Left renal cortex interstitium (tissue), 4 donors: ENCODE data around the gene SH2B3. TPM values are rescaled to one million over a fixed set of nuclear protein-coding genes. Genes with fewer than 3 reads are reported as not detected.
"Not testable (repeated sequence)": the region's sequence is repeated elsewhere in the genome, so short reads cannot be mapped to it uniquely, and the experiment has no call there.

ENCODE experiments used
- DNase-seq, 4 donors: peaks; one replicate each; pipeline ENCODE4 v3.0.0-alpha.2; 2013; ENCODE audit warnings: low read depth in 4 of 4, low spot score in 2 of 4, missing footprints in 1 of 4
- polyA plus RNA-seq, 4 donors: library from polyadenylated mRNA; unstranded; fragments of 120-200 nt; gene quantifications; one replicate each; pipeline ENCODE4 v1.2.1, GENCODE V29; 2013; ENCODE audit not compliant: insufficient read length in 4 of 4

The SH2B3 gene
- polyA plus RNA-seq, 4 donors: 16.6 to 19.3 (median 17.8) TPM

DNA sequence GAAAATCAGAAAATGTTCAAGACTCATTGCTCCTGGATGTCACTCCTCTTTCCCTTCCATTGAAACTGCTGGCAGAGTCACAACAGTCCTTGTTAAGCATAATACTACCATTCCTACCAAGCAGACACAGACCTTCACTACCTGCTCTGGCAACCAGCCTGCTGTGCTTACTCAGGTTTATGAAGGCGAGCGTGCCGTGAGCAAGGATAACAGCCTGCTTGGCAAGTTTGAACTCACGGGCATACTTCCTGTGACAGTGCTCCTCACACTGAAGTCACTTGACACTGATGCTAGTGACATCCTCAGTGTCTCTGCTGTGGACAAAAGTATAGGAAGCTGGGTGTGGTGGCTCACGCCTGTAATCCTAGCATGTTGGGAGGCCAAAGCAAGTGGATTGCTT, 21.1 kb upstream of the SH2B3 start:
- DNase-seq: no peak

DNA sequence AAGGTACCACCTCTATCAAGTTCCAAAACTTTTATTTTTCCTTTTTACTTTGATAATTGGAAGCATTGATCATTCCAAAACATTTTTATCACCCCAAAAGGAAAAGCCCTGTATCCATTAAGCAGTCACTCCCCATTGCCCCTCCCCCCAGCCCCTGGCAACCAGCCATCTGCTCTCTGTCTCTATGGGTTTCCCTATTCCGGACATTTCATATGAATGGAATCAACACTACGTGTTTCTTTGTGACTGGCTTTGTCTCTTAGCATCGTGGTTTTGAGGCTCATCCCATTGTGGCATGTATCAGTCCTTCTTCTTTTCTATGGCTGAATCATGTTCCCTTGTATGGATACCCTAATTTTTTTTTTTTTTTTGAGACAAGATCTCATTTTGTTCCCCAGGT, 18.8 kb upstream of the SH2B3 start:
- no peak for DNase-seq

DNA sequence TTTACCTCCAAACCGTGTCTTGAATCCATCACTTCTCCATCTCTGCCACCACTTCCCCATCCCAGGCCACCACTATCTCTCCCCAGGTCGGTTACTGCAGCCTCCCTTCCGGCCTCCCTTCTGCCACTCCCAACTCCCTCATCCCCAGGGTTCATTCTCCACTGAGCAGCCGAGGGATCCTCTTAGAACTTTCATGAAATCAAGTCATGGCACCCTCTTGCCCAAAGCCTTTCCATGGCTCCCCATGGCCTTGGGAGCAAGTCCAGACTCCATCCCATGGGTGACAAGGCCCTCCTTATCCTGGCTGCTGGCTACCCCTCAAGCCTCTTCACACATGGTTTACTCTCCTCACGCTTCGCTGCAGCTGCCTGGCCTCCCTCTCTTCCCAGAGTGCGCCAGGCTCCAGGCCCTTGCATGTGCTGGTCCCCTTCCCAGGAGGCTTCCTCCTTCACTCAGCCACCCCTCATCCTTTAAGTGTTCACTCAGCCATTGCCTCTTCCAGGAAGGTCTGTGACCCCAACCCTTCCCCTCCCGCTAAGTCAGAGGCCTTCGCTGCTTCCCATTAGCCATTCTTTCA, 17.9 kb upstream of the SH2B3 start:
- no peak for DNase-seq

DNA sequence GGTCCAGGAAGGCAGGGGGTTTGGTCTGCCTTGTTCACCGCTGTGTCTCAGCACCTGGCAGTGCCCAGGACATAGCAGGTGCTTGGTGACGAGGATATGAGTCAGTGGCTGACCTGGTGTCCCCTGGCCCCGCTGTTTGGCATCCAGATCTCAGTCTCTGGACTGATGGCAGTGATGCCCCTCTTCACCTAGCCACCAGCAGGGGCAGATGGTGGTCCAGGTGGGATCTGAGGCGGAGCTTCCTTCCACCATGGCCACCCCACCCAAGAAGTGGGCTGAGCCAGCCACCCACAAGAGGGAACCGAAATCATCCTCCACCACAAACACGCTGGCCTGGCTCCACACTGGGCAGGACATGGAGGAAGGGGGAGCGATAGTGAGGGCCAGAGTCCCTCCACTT, 16.1 kb upstream of the SH2B3 start:
- no peak for DNase-seq

DNA sequence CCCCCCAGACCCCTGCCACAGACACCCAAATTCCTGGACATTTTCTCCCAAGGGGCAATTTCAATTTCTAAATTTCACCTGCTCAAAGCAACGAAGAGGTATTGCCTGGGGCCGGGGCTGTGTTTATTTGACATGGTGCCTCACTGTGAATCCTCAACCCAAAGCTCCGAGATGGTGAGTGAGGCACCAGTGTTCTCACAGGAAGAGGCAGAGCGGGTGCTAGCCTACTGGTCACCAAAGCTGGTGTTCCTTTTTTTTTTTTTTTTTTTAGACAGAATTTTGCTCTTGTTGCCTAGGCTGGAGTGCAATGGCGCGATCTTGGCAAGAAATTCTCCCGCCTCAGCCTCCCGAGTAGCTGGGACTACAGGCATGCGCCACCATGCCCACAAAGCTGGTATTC, 14.8 kb upstream of the SH2B3 start:
- DNase-seq: no peak

DNA sequence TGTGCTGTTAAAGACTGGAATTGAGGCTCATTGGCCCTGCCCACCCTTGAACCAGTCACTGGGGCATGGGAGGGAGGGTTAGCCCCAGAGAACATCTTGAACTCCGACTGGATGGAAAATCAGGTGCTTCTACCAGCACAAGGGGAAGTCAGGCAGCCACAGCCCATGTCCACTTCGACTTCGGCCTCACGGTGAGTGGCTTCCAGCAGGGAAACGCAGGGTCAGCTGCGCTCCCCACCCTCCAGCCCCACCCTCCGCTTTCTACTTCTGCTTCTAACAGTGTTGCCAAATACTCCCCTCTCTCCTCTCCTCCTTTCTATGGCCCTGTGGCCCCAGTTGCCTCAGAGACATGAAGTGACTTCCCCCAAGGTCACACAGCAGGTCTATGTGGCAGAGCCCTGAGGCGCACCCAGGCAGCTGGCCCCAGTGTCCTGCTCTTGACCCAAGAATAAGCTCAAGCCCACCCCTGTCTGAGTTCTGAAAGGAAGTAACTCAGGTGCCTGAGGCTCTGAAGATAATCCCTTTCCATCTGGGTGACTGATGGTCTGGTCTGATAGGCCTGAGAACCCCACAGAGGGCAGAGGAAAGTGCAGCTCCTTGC, 11.9 kb upstream of the SH2B3 start:
- no peak for DNase-seq

DNA sequence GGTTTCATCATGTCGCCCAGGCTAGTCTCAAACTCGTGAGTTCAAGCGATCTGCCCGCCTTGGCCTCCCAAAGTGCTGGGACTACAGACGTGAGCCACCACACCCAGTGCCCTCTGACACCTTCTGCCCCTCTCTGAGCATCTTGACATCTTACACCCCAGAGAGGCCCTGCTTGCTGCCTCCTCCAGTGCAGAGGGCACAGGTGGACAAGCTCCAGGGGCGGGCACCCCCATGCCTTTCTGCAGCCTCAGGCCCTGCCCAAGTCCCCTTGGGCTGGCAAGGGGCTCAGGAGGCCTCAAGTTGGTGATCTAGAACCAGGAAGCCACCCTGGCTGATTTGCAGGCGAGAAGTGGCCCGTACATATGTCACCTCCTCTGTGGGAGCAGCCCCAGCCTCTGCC, 11.2 kb upstream of the SH2B3 start:
- no peak for DNase-seq

DNA sequence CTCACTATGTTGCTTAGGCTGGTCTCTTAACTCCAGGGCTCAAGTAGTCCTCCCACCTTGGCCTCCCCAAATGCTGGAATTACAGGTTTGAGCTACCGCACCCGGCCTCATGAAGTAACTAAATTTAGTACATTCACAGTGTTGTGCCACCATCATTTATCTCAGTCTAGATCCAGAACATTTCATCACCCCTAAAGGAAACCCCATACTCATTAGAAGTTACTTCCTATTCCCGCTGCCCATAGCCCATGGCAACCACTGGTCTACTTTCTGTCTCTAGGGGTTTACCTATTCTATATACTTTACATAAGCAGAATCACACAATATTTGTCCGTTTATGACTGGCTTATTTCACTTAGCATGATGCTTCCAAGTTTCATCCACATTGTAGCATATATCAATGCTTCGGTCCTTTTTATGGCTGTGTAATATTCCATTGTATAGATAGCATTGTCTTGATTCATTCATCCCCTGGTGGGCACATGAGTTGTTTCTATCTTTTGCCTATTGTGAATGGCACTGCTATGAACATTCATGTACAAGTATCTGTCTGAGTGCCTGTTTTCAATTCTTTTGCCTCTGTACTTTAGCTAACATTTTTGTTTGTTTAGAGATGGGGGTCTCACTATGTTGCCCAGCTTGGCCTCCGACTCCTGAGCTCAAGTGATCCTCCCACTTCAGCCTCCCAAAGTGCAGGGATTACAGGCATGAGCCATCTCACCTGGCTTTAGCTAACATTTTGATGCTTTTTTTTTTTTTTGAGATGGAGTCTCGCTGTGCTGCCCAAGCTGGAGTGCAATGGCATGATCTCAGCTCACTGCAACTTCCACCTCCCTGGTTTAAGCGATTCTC, 10.2 kb upstream of the SH2B3 start:
- no peak for DNase-seq

DNA sequence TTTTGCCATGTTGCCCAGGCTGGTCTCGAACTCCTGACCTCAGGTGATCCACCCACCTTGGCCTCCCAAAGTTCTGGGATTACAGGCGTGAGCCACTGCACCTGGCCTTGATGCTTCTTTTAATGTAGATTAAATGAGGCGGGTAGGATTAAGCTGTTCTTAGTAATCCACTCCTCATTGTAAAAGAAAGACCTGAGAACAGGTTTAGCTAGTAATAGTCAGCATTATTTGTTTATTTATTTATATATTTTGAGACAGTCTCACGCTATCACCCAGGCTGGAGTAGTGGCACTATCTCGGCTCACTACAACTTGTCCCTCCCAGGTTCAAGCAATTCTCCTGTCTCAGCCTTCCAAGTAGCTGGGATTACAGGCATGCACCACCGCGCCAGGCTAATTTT, 9.5 kb upstream of the SH2B3 start:
- DNase-seq: not testable (repeated sequence)

DNA sequence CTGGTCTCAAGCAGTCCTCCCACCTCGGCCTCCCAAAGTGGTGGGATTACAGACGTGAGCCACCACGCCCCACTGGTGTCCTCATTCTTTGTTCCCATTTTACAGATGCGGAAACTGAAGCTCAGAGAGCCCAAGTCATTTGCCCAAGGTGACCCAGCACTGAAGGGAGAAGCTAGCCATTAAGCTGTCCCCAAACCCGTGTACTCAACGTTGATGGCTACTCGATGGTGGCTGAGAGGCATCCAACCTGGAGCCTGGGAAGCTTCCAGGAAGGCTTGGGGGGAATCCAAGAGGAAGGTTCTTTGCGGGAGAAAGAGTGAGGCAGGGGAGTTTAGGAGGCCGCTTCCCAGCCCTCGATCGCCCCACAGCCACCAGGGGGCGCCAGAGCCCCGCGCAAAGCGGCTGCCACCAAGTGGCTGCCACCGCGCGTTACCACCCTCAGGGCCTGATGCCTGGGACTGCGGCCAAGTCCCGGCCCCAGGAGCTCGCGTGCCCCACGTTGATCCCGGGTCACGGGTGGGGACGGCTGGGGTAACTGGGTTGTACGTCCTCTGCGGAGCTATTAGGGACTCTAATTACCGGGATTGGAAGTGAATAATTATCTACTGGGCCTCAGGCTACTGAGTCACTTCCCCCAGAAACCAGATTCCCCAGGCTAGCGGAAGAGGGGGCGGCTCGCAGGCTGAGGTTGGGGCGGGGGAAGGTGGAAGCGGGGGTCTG, 8.8 kb upstream of the SH2B3 start:
- peak in 1 of 4 donors; percentile 61 for DNase-seq

DNA sequence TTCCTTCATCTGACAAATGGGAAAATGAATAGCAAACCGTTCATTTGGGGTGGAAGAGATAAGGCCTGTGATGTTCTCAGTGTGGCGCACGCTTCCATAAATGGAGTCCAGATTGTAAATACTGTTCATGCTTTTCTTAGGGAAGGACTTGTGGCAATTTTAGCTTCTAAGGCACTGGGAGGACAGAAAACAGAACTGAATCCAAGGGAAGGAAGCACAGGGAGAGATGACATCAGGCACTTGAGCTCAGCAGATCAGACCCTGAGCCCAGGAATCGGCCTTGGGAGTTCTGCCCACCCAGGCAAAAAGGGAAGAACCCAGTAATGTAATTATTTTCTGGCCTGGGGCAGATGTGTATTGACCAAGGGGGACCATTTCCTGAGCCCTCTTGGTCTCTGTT, 7.2 kb upstream of the SH2B3 start:
- DNase-seq: no peak

DNA sequence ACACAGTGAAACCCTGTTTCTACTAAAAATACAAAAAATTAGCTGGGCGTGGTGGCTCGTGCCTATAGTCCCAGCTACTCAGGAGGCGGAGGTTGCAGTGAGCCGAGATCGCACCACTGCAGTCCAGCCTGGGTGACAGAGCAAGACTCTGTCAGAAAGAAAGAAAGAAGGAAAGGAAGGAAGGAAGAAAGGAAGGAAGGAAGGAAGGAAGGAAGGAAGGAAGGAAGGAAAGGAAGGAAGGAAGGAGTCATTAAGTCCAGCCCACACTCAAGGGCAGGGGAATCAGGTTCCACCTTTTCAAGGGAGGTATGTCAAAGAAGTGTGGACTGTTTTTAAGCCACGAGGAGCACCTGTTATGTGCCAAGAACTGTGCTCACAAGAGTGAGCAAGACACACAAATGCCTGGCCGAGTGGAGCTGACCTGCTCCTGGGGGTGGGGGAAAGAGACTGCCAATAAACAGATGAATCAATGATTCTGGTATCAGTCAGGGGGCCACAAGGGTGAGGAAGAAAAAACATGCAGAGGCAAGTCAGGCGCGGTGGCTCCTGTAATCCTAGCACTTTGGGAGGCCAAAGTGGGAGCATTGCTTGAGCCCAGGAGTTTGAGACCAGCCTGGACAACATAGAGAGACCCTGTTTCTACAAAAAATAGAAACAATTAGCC, 5.8 kb upstream of the SH2B3 start:
- DNase-seq: not testable (repeated sequence)

DNA sequence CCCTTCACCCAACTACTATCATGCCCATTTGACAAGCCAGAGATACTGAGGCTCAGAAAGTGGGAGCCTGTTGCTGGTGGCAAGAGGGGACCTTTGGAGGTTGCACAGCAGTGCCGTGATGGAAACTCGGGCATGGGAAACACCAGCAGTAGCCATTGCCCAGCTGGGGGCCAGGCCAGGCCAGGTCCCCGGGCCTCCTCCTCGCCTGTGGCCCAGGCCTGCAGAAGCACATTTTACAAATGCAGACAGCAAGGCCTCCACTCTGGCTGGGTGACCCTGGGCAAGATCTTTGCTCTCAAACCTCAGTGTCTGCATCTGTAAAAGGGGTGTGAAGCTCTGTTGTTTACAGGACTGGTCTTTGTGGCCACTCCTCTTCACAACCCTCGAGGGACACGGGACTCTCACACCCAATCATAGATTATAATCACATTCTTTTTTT, 4.5 kb upstream of the SH2B3 start:
- DNase-seq: no peak

DNA sequence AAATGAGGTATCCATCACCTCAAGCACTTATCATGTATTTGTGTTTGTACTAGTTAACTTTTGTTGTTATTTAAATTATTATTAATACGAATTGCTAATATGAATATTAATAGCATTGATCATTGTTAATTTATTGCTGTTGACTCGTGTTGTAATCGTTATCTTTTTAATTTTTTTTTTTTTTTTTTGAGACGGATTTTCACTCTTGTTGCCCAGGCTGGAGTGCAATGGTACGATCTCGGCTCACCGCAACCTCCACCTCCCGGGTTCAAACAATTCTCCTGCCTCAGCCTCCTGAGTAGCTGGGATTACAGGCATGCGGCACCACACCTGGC, 3.3 kb upstream of the SH2B3 start:
- not testable (repeated sequence) for DNase-seq

DNA sequence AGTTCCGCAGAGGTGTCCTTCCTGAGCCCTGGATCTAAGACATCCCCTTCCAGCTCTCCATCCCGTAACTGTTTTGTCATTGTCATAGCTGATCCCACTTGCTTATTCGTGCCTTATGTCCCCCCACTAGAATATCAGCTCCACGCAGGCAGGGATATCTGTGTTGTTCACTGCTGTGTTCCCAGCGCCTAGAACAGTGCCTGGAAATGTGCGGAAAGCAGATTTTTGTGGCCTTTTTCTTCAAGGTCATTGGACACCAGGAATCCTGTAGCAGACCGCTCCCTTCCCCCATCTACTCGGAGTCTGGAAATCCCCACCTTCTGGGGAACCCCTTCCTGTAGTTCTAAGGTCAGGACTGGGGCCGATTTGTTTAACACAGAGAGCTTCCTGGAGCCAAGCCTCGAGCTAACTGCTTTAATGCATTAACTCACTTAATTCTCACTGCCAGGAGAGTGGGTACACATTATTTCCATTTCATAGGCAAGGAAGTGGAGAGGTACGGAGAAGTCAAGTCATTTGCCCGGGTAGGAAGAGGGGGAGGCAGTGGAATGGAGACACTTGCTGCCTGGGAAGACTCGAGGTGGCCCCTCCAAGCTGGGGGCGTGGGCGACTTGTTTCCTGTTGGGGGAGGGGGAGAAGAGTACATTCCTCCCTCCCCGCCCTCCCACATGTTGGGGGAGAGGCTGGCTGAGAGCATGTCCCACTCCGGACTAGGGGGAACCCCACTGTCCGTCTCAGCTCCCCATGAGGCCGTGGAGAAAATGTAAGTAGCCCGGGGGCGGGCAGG, 1.2 kb upstream of the SH2B3 start:
- DNase-seq: no peak

DNA sequence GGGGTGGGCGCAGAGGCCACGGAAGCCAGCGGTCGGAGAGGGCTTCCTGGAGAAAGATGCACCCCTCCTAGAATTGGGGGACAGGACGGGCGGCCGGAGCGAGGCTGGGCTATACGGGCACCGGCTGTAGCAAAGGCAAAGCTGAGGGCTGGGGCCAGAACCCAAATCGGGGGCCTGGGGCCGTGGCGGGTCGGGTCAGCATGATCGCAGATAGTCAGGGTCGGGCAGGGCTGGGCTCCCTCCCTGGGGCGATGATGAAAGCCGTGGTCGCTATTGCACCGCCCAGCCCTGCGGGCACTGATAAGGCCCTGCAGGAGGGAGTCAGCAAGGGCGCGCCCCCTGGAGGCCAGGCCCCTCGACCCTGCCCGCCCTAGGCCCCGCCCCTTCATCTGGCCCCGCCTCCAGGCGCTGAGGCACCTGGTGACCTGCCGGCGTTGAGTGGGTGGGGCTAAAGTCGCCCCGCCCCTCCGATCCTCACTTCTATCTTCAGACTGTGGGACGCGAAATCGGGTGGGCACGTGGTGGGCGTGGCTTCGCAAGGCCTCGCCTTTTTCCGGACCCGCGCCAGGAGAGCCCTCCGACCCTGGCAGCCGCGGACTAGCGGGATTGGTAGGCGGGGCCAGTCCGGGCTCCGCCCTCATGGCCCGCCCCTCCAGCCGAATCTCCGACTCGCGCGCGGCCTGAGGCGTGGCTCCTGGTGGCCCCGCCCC, 419 bp upstream of the SH2B3 start:
- peak in 2 of 4 donors; percentile 75 to 76 for DNase-seq

DNA sequence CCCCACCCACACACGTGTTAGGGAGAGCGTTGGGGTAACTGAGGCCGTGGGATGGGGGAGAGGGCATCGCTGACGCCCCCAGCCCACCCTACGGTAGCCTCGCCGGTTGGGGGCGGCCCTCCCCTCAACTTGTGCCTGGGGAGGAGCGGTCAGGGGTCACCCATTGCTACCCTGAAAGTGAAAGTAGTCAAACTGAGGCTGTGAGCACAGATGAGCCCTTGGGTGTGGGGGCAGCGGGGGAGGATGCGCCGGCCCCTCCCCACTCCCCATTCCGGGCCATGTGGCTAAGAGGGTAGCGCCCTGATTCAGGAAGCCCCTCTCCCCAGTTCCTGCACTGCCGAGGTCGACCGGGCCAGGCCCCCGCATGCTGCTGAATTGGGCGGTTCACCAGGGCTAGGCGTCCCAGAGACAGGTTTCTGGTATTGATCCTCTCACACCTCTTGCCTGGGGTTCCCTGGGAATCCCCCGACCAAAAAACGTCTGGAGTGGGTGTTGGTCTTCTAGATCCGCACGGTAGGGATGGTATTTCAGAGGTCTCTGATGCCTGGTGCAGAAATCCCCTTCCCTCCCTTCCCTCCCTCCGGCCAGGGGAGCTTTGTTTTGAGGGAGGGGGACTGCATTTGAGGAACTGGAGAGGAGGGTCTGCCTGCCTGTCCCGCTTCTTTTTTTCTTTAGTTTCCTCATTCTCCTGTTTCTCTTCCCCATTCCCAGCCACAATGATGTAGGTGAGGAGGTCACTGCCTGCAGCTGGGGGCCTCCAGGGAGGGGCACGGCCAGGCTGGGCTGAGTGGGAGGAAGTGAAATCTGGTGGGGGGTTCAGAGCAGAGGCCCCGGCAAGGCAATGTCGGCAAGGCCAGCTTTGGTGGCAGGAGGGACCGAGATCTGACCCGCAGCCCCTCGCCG, 1.0 kb downstream of the SH2B3 start:
- no peak for DNase-seq

DNA sequence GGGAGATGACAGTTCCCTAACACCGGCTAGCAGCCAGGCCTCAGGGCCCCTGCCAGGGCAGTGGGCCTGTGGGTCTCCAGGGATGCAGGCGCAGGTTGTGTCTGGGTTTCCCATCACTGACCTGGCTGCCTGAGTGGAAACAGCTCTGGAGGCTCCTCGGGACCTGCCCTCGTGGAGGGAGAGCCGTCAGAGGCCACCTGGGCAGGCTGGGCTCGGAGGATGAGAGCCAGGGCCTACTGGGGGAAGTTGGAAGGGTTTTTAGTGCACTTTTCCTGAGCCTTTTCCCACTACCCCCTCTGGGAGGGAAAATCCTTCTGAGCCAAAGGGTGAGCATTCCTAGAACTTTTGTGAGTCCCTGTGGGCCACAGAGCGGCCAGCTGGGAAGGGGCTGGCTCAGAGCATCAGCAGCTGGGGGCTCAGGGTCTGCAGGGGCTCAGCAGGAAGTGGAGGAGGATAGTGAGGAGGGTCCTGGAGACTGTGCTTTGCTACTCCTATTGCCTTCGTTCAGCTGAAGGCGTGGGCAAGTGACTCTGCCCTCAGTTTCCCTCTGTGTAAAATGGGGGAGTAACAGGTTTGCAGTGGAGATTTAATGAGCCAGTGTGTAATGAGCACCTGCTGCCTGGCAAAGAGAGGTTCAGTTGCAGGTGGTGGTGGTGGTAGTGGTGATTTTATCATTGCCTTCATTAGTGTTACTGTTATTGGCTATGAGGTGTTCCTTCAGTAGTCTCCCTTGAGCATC, 1.8 kb downstream of the SH2B3 start:
- no peak for DNase-seq
